Heart right ventricle (tissue), 16 donors: ENCODE measurements around the gene SCTR. TPM values are rescaled to one million over a fixed set of nuclear protein-coding genes. Genes with fewer than 3 reads are reported as not detected.

ENCODE experiments used
- ATAC-seq, 8 donors: fragments of 200-7000 bp; cut with Tn5 transposase; one replicate each; pipeline ENCODE4 v1.9.1; 2020; ENCODE audit warnings: mild to moderate bottlenecking in 8 of 8, moderate library complexity in 8 of 8, moderate number of reproducible peaks in 1 of 8
- DNase-seq, 2 donors: peaks; one replicate each; pipeline ENCODE4 v3.0.0-alpha.2; 2020
- H3K27ac ChIP-seq, 10 donors: fragments of 200-600 bp; sonication (generic) in 2 of 10; one replicate each; pipeline versions ENCODE4 v1.5.0 to v1.8.0; 2020 to 2022; ENCODE audit warnings: mild to moderate bottlenecking in 3 of 10
- H3K27me3 ChIP-seq, 7 donors: fragments of 200-600 bp; one replicate each; pipeline ENCODE4 v1.8.0; 2021 to 2022; ENCODE audit warnings: mild to moderate bottlenecking in 2 of 7
- H3K36me3 ChIP-seq, 9 donors: fragments of 200-600 bp; sonication (generic) in 1 of 9; one replicate each; pipeline versions ENCODE4 v1.5.0 to v1.8.0; 2020 to 2022; ENCODE audit warnings: mild to moderate bottlenecking in 2 of 9
- H3K4me1 ChIP-seq, 9 donors: fragments of 200-600 bp; sonication (generic) in 1 of 9; one replicate each; pipeline versions ENCODE4 v1.5.0 to v1.8.0; 2020 to 2022; ENCODE audit warnings: mild to moderate bottlenecking in 4 of 9
- H3K4me3 ChIP-seq, 10 donors: fragments of 200-600 bp; sonication (generic) in 2 of 10; one replicate each; pipeline versions ENCODE4 v1.5.0 to v1.8.0; 2020 to 2022; ENCODE audit warnings: mild to moderate bottlenecking in 7 of 10, moderate library complexity in 2 of 10
- H3K9me3 ChIP-seq, 11 donors: fragments of 200-600 bp in 10 of 11; sonication (generic) in 2 of 11; one replicate each; pipeline versions ENCODE4 v1.5.0 to v1.8.0; 2013 to 2022; ENCODE audit warnings: mild to moderate bottlenecking in 2 of 11, control low read depth in 1 of 11, moderate library complexity in 1 of 11
- CTCF ChIP-seq, 9 donors: fragments of 200-600 bp; sonication (generic) in 2 of 9; IDR thresholded peaks; one replicate each; pipeline versions ENCODE4 v1.5.0 to v1.8.0; 2021 to 2022; ENCODE audit warnings: antibody characterized with exemption in 9 of 9, mild to moderate bottlenecking in 5 of 9, moderate library complexity in 1 of 9
- WGBS, 2 donors: extraction: QIAGEN DNeasy Blood & Tissue Kit; methylation state at CpG; one replicate each; pipeline ENCODE4 v1.1.7; 2013; ENCODE audit warnings: inconsistent platforms in 1 of 2; 5-methylcytosine and 5-hydroxymethylcytosine counted together
- intact Hi-C, 10 donors: fragments of 100-400 bp; cut with DNase I; formaldehyde crosslinking; loops; one replicate each; pipeline versions ENCODE4 v1.11.1 to v1.14.2; 2022
- polyA plus RNA-seq, 2 donors: library from polyadenylated mRNA; stranded (reverse); fragments of 200-250 nt; gene quantifications; one replicate each; pipeline ENCODE4 v1.2.3, GENCODE V29; 2013
- total RNA-seq, 10 donors: library from RNA; stranded (reverse); fragmentation: NEBNext Ultra II Directional in 3 of 10; extraction: Animal tissue kit (Norgen Biotek cat#: 25700) in 3 of 10; gene quantifications; one replicate each; pipeline versions ENCODE4 v1.2.1 to v1.2.4, GENCODE V29; 2021 to 2023
- donor health status: Arrhythmogenic right ventricular cardiomyopathy.
- donor health status: ischemic (EF 13 %, LVEDD 7.1; RV severe dilation, severe dysfunction).
- donor health status: healthy with polysubstance abuse.
- donor health status: DM: no; HTN: yes; CAD: no.
- donor health status: DM: no; HTN: no; CAD: no.
- donor health status: ischemic (EF 25% LVEDD 6.9; RV normal size, moderate dysfunction).
- donor health status: ischemic (EF 25% LVEDD 5.7; RV mildly dilated, moderate dysfunction).
- donor health status: healthy.
- donor health status: DM: yes; HTN: yes; CAD: no.
- donor health status: Ischemic cardiomyopathy.
- donor health status: ischemic (EF 35%, LVEDD 5.7; RV mildly dilated, moderate dysfunction).
- donor health status: nonischemic (EF 11% LVEDD 7.7; RV severe dilation, severe dysfunction).
- donor health status: DM: yes; HTN: yes; CAD: no.
- donor health status: PGD.
- donor health status: ischemic (EF 29% LVEDD 5.4; RV normal size, mild dysfunction).
- donor health status: nonischemic (EF 23%, LVEDD 6.1; RV moderate dilation, normal function).

SCTR gene
- total and polyA plus RNA-seq, 12 donors: 0.10 to 1.4 (median 0.57) TPM; not detected in 2

- ATAC-seq (no peak), DNase-seq (no peak)
- Histone ChIP-seq H3K9me3 (peaks cover 0 to 37% (median 19%) of the 10 kb centered on the region in 11 donors), H3K27me3 (peaks cover 0 to 21% (median under 1%) of the 10 kb centered on the region in 7 donors), H3K4me1 (no peaks in the 10 kb centered on the region), H3K36me3 (no peaks in the 10 kb centered on the region), H3K4me3 (no peak overlapping the region), H3K27ac (no peak overlapping the region)
- TF ChIP-seq CTCF (IDR thresholded peaks at IDR 0.05): no peak
- 83 to 84% methylated on average over 6 of the region's 6 CpGs for WGBS, 2 donors
- intact Hi-C loops: no loop called here
These were observed 11.9 kb upstream of the SCTR start for GRCh38 chr2:119536211-119536610.

- Histone ChIP-seq H3K9me3 (peaks cover 0 to 37% (median 19%) of the 10 kb centered on the region in 11 donors), H3K27me3 (peaks cover 0 to 20% (median 0%) of the 10 kb centered on the region in 7 donors), H3K4me3 (no peak overlapping the region), H3K27ac (no peak overlapping the region), H3K4me1 (no peaks in the 10 kb centered on the region), H3K36me3 (no peaks in the 10 kb centered on the region)
- DNase-seq: no peak
- intact Hi-C loops: no loop called here
- ATAC-seq: no peak
- WGBS, 2 donors: 78 to 80% methylated on average over 1 of the region's 1 CpG
- TF ChIP-seq CTCF (IDR thresholded peaks at IDR 0.05): no peak
These were observed 9.3 kb upstream of the SCTR start for GRCh38 chr2:119533560-119533959.

DNA sequence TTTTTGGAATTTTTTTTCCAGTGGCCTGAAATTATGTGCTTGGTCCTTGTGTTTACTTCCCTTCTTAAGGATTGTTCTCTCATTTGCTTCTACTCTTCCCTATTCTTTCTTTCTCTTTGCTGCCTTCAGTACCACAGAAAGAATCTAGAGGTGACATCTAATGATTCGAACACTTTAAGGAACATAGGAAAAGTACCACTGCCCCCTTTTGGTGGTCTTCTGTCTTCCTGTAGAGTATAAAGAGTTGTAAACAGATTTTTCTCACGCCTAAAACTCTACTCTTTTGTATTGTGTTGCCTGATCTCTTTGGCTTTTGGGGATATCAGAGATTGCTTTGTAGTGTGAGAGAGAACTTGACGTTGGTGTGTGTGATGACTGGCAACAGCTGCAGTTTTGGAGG, 7.0 kb upstream of the SCTR start:
- no peak for DNase-seq
- no peak overlapping the region for H3K4me3 ChIP-seq
- WGBS, 2 donors: 34 to 41% methylated on average over 3 of the region's 3 CpGs
- no peaks in the 10 kb centered on the region for H3K36me3 ChIP-seq
- peaks cover 0 to 24% (median 5%) of the 10 kb centered on the region in 7 donors for H3K27me3 ChIP-seq
- no peaks in the 10 kb centered on the region for H3K4me1 ChIP-seq
- intact Hi-C loops: no loop called here
- no peak overlapping the region for H3K27ac ChIP-seq
- peaks cover 0 to 37% (median 19%) of the 10 kb centered on the region in 11 donors for H3K9me3 ChIP-seq
- no peak for ATAC-seq
- no peak for TF ChIP-seq CTCF (IDR thresholded peaks at IDR 0.05)

DNA sequence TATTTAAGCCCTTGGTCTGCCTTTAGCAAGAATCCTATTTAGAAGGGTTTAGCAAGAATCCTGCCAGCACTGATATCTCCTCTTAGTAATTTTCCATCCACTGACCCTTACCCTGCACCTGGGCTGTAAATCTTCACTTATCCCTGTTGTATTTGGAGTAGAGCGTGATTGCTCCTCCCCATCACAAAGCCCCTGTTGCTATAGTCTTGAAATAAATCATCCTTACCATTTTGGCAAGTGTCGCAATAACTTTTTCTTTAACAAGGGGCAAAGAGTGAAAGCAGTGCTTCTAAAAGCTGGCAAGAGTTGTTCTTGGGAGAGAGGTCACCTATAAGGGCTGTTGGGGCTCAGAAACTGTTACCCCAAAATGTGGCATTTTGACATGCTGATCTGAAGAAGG, 3.7 kb upstream of the SCTR start:
- TF ChIP-seq CTCF (IDR thresholded peaks at IDR 0.05): no peak
- 86 to 89% methylated on average over 2 of the region's 2 CpGs for WGBS, 2 donors
- Histone ChIP-seq H3K27ac (no peak overlapping the region), H3K4me1 (peaks cover 0 to 6% (median 0%) of the 10 kb centered on the region in 9 donors), H3K4me3 (no peak overlapping the region), H3K27me3 (peaks cover 8 to 54% (median 30%) of the 10 kb centered on the region in 7 donors), H3K9me3 (peaks cover 0 to 18% (median 6%) of the 10 kb centered on the region in 11 donors), H3K36me3 (no peaks in the 10 kb centered on the region)
- ATAC-seq (no peak), DNase-seq (no peak)
- intact Hi-C loops: loop anchor here in 1 of 10 donors (10.0 kb wide), 1 partner anchor 127 kb away; no protein-coding TSS in a partner anchor
